Mucosa of stomach (tissue), 1 donor: ENCODE data around the gene CSHL1.

Experiments used
- H3K27me3 ChIP-seq: one replicate; pipeline ENCODE4 v1.7.0; 2013; ENCODE audit warnings: mild to moderate bottlenecking, low read length; ENCODE audit not compliant: control insufficient read depth, insufficient read depth
- H3K36me3 ChIP-seq: one replicate; pipeline ENCODE4 v1.7.0; 2013; ENCODE audit warnings: low read length; ENCODE audit not compliant: control insufficient read depth, insufficient read depth
- H3K4me1 ChIP-seq: one replicate; pipeline ENCODE4 v1.7.0; 2013; ENCODE audit warnings: mild to moderate bottlenecking, low read length; ENCODE audit not compliant: control insufficient read depth, insufficient read depth
- H3K4me3 ChIP-seq: one replicate; pipeline ENCODE4 v1.7.0; 2013; ENCODE audit warnings: low read length
- H3K9ac ChIP-seq: one replicate; pipeline ENCODE4 v1.7.0; 2013; ENCODE audit warnings: mild to moderate bottlenecking, low read length, moderate library complexity
- H3K9me3 ChIP-seq: one replicate; pipeline ENCODE4 v1.7.0; 2013; ENCODE audit warnings: mild to moderate bottlenecking, low read length, moderate library complexity; ENCODE audit not compliant: control insufficient read depth
- donor health status: Pancreatic carcinoma.

CSHL1 gene

DNA sequence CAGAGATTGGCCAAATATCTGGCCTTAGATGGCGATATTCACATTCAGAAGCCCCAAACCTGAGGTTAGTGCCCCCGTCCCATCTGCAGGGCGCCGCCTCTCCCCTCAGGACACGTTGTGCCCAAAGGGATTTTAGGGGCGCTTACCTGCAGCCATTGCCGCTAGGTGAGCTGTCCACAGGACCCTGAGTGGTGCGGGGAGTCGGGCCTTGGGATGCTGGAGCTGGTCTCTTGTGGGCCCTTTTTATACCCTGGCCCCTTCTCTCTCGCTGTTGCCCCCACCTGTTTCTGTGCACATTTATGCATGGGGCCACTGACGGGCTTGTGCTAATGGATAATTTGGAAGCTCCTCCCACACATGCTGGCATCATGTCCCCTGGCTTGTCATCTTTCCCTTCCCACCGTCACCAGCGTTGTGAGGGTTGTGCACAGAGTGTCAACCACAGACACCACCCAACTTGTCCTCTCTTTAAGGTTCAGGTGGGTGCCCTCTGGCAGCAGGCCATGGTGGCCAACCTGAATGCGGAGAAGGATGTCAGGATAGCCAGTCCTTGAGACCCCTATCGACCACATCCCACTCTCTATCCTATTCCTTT lies at the start of gene CSHL1:
Gene CSHL1 (minus strand): TSS at position 218 of the 595 bp plus-strand sequence. CDS start 62 bp downstream, at position 156.
- Histone ChIP-seq H3K4me1 (no peaks in the 10 kb centered on the region), H3K9me3 (no peaks in the 10 kb centered on the region), H3K9ac (no peak within 1 kb of the TSS), H3K4me3 (no peak within 1 kb of the TSS), H3K27me3 (peaks cover 7% of the 10 kb centered on the region), H3K36me3 (no peaks in the 10 kb centered on the region)

GRCh38 chr17:63960430-63960829 lies 49.4 kb upstream of the CSHL1 start:
- Histone ChIP-seq H3K27me3 (no peaks in the 10 kb centered on the region), H3K4me3 (no peak overlapping the region), H3K9me3 (no peaks in the 10 kb centered on the region), H3K4me1 (peaks cover 15% of the 10 kb centered on the region), H3K36me3 (no peaks in the 10 kb centered on the region), H3K9ac (no peak overlapping the region)

DNA sequence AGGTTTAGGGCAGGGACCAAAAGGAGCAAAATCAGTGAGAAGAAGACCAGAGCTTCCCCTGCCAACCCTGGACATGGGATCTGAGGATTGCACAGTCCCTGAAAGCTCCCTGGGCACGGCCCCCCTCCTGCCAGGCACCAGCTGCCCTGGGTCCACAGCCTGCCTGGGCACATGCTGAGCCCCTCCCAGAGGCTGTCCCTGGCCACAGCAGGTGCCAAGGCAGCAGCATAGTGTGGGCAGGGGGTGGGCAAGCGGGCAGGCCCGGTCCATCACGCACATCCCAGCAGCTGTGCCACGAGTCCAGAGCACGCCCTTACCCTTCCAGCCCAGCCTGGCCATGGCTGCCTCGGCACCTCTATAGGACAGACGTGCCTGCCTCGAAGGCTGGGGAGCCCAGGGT lies 48.9 kb upstream of the CSHL1 start:
- Histone ChIP-seq H3K36me3 (no peaks in the 10 kb centered on the region), H3K27me3 (no peaks in the 10 kb centered on the region), H3K9me3 (no peaks in the 10 kb centered on the region), H3K9ac (no peak overlapping the region), H3K4me1 (peaks cover 15% of the 10 kb centered on the region), H3K4me3 (no peak overlapping the region)

GRCh38 chr17:63956296-63956920 lies 45.4 kb upstream of the CSHL1 start:
- Histone ChIP-seq H3K4me1 (peaks cover 11% of the 10 kb centered on the region), H3K4me3 (no peak overlapping the region), H3K27me3 (peaks cover 9% of the 10 kb centered on the region), H3K9ac (no peak overlapping the region), H3K36me3 (no peaks in the 10 kb centered on the region), H3K9me3 (no peaks in the 10 kb centered on the region)

DNA sequence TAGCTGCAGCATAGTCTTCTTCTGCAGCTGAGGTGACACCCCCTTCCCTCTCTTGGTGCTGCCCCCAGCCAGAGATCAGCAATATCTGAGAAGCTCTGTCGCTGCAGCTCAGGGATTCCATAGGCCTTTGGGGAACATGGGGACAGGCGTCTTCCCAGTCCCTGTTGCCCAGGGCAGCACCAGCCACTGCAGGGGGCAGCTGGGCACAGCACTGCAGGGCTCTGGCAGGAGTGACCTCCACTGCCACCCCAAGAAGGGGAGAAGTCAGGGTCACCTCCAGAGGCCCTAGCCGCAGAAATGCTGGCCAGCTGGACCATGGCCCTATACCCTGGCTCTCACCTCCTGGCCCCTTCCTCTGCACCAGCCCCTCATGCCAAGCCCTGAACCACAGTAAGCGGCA lies 44.7 kb upstream of the CSHL1 start:
- Histone ChIP-seq H3K9me3 (no peaks in the 10 kb centered on the region), H3K27me3 (peaks cover 9% of the 10 kb centered on the region), H3K36me3 (no peaks in the 10 kb centered on the region), H3K4me1 (peaks cover 5% of the 10 kb centered on the region), H3K4me3 (no peak overlapping the region), H3K9ac (no peak overlapping the region)

DNA sequence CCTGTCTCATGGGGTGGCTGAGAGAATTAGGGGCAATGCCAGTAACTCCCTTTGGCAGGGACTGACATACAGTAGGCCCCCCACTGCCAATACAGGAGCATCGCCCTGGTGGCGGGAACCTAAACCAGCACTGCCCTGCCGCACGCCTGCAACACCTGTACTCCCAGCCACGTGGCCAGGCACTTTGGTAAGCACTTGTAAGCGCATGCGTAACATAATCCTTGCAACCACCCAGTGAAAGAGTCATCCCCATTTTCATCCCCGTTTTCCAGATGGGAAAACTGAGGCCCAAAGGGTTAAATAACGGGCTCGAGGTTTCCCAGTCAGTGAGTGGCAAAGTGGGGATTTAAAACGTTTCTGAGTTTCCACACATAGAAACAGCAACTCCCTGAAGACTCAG lies 44.2 kb upstream of the CSHL1 start:
- Histone ChIP-seq H3K36me3 (no peaks in the 10 kb centered on the region), H3K4me3 (no peak overlapping the region), H3K9ac (no peak overlapping the region), H3K27me3 (peaks cover 9% of the 10 kb centered on the region), H3K9me3 (no peaks in the 10 kb centered on the region), H3K4me1 (no peaks in the 10 kb centered on the region)

DNA sequence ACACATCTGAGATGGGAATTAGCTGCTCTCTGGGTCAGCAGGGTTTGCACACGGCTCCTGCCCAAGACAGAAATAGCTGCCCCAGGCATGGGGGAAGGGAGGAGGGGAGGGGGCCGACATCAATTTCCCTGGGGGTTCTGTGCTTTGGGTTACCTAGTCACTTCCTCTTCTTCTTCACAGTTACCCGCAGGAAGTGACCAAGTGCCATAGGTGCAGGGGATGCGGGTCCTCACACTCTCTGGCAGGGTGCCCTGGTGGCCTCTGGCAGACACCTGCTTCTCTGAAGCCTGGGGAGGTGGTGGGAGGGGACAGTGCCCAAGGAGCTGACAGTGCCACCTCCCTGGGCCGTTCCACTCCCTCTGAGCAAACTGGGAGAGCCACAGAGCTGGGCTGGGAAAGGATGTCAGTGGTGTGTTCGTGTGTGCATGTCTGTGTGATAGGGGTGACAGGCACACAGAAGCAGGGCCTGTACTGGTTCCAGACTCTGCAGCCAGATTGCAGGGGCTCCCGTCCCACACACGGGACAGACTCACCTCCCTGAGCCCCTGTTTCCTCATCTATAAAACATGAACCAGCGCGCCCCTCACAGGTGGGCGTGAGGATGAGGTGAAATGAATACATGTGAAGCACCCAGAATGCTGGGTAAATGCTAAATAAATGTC lies 43.5 kb upstream of the CSHL1 start:
- H3K9ac ChIP-seq: no peak overlapping the region
- H3K9me3 ChIP-seq: no peaks in the 10 kb centered on the region
- peaks cover 13% of the 10 kb centered on the region for H3K27me3 ChIP-seq
- no peak overlapping the region for H3K4me3 ChIP-seq
- H3K36me3 ChIP-seq: no peaks in the 10 kb centered on the region
- H3K4me1 ChIP-seq: no peaks in the 10 kb centered on the region

DNA sequence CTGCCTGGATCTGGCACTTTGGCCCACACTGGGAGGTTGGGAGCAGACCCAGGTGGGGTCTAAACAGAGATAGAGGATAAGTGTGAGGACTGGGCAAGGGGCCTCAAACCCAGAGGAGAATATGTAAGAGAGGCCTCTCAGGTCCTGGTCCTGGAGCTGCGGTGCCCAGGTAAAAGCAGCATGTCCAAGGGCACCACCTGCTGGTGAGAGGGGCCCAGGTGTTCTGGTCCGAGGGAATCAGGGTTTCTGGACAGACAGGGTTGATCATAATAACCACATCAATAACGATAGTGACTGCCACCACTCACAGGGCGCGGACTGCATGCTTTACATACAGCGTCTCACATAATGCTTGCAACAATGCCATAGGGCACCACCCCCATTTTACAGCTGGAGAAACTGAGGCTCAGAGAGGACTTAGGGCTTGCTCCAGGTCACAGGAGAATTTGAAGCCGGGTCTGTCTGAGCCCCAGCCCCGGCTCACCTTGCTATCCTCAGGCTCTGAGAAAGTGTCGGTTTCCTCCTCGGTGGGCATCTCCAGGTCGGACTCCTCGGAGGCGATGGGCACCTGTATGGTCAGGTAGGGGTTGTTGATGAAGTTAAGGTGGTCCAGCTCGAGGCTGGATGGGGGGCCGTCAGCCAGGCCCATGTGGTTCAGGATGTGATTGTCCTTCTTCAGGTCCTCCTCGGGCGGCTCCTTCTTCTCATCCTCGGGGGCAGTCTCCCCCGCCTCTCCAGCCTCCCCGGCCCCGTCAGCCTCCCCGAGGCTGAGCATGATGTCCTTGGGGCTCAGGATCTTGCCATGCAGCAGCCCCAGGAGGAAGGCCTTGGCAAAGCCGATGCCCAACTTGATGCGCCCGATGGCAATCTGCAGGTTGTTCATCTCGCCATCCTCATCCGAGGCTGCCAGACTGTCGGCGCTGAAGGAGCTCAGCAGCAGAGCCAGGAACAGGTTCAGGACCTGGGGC lies 40.2 kb upstream of the CSHL1 start:
- Histone ChIP-seq H3K9ac (no peak overlapping the region), H3K36me3 (no peaks in the 10 kb centered on the region), H3K4me3 (no peak overlapping the region), H3K4me1 (no peaks in the 10 kb centered on the region), H3K27me3 (peaks cover 13% of the 10 kb centered on the region), H3K9me3 (no peaks in the 10 kb centered on the region)

- Histone ChIP-seq H3K36me3 (no peaks in the 10 kb centered on the region), H3K27me3 (peaks cover 13% of the 10 kb centered on the region), H3K9ac (no peak overlapping the region), H3K4me1 (no peaks in the 10 kb centered on the region), H3K9me3 (no peaks in the 10 kb centered on the region), H3K4me3 (no peak overlapping the region)
These were observed 38.7 kb upstream of the CSHL1 start for GRCh38 chr17:63949576-63950250.

- Histone ChIP-seq H3K36me3 (no peaks in the 10 kb centered on the region), H3K4me3 (no peak overlapping the region), H3K9ac (no peak overlapping the region)
These were observed 37.5 kb upstream of the CSHL1 start for GRCh38 chr17:63948521-63948920.

GRCh38 chr17:63947711-63948330 lies 36.8 kb upstream of the CSHL1 start:
- Histone ChIP-seq H3K9me3 (no peaks in the 10 kb centered on the region), H3K4me3 (no peak overlapping the region), H3K4me1 (no peaks in the 10 kb centered on the region), H3K36me3 (no peaks in the 10 kb centered on the region), H3K9ac (no peak overlapping the region), H3K27me3 (peaks cover 9% of the 10 kb centered on the region)

More at GRCh38 chr17:63948521-63948920, 37.5 kb upstream of the CSHL1 start:
- H3K4me1 ChIP-seq: no peaks in the 10 kb centered on the region
- H3K9me3 ChIP-seq: no peaks in the 10 kb centered on the region
- H3K27me3 ChIP-seq: peaks cover 9% of the 10 kb centered on the region
